NCI-H2029 treated with DMSO at 0.1 percent for 48 hours (cell line): Measurements from ENCODE around the gene LRRC59.
"Not testable (repeated sequence)": the region's sequence is repeated elsewhere in the genome, so short reads cannot be mapped to it uniquely, and the experiment has no call there.

Source experiments
- DNase-seq: peaks from one replicate; lab custom pipeline; 2025; lab: John Stamatoyannopoulos, UW

The LRRC59 gene

GRCh38 chr17:50397111-50397918, at the start of gene LRRC59:
LRRC59 (minus strand) TSS chr17:50397523; CDS start chr17:50397317, 206 bp downstream.
- peak; percentile 21 for DNase-seq

- no peak for DNase-seq
Observed at GRCh38 chr17:50445730-50446325, 48.5 kb upstream of the LRRC59 start.

GRCh38 chr17:50444841-50445715, 47.8 kb upstream of the LRRC59 start:
- DNase-seq = no peak

- no peak for DNase-seq
Observed at GRCh38 chr17:50443505-50443974, 46.2 kb upstream of the LRRC59 start.

- DNase-seq = no peak
Observed at GRCh38 chr17:50440838-50441829, 43.8 kb upstream of the LRRC59 start.

- peak; percentile 78 for DNase-seq
Observed at GRCh38 chr17:50440172-50440837, 43.0 kb upstream of the LRRC59 start.

- DNase-seq = no peak
Observed at GRCh38 chr17:50439008-50439407, 41.7 kb upstream of the LRRC59 start.

- no peak for DNase-seq
Observed at GRCh38 chr17:50437409-50437808, 40.1 kb upstream of the LRRC59 start.

- no peak for DNase-seq
Observed at GRCh38 chr17:50432125-50432762, 34.9 kb upstream of the LRRC59 start.

- DNase-seq = no peak
Observed at GRCh38 chr17:50430821-50431618, 33.7 kb upstream of the LRRC59 start.

- no peak for DNase-seq
Observed at GRCh38 chr17:50429793-50430192, 32.5 kb upstream of the LRRC59 start.

- no peak for DNase-seq
Observed at GRCh38 chr17:50428831-50429424, 31.6 kb upstream of the LRRC59 start.

- not testable (repeated sequence) for DNase-seq
Observed at GRCh38 chr17:50428126-50428525, 30.8 kb upstream of the LRRC59 start.

- no peak for DNase-seq
Observed at GRCh38 chr17:50426814-50427787, 29.8 kb upstream of the LRRC59 start.

GRCh38 chr17:50426472-50426782, 29.1 kb upstream of the LRRC59 start:
- no peak for DNase-seq

GRCh38 chr17:50425682-50426471, 28.6 kb upstream of the LRRC59 start, which contains the start of gene ACSF2:
ACSF2 (plus strand) TSS chr17:50426218; CDS start chr17:50426262, 44 bp downstream.
- no peak for DNase-seq
